Type B pancreatic cell (in vitro differentiated cells): ENCODE data around the gene ERC2. TPM values are rescaled to one million over a fixed set of nuclear protein-coding genes. Genes with fewer than 3 reads are reported as not detected.

Source experiments
- DNase-seq: peaks from one replicate; pipeline ENCODE4 v3.0.0; 2021; ENCODE audit warnings: mixed read lengths; ENCODE audit not compliant: unreplicated experiment; ENCODE audit errors: extremely low spot score
- H3K27ac Mint-ChIP-seq: 2 replicates; pipeline ENCODE4 v1.8.0; 2021; ENCODE audit warnings: mild to moderate bottlenecking, mixed read lengths
- H3K27me3 Mint-ChIP-seq: 2 replicates; pipeline ENCODE4 v1.8.0; 2021; ENCODE audit warnings: mixed read lengths
- H3K36me3 Mint-ChIP-seq: 2 replicates; pipeline ENCODE4 v1.8.0; 2021; ENCODE audit warnings: mixed read lengths
- H3K4me1 Mint-ChIP-seq: one replicate; pipeline ENCODE4 v1.8.0; 2021; ENCODE audit warnings: mixed read lengths; ENCODE audit not compliant: unreplicated experiment
- H3K4me3 Mint-ChIP-seq: 2 replicates; pipeline ENCODE4 v1.8.0; 2021; ENCODE audit warnings: mild to moderate bottlenecking, mixed read lengths
- H3K9me3 Mint-ChIP-seq: 2 replicates; pipeline ENCODE4 v1.8.0; 2021; ENCODE audit warnings: mixed read lengths
- total RNA-seq: library from RNA; stranded (reverse); gene quantifications from 2 replicates; pipeline ENCODE4 v1.2.1, GENCODE V29; 2021; ENCODE audit warnings: low replicate concordance
- TF ChIP-seq, protein P1 (sequence below): fragments of 200-600 bp; sonication (generic); conservative IDR thresholded peaks from 2 replicates; pipeline ENCODE4 v1.5.0; 2021; ENCODE audit warnings: antibody characterized with exemption, mild to moderate bottlenecking

ERC2 gene
- total RNA-seq, 1 donor from 2014 or later: 6.1 TPM

DNA sequence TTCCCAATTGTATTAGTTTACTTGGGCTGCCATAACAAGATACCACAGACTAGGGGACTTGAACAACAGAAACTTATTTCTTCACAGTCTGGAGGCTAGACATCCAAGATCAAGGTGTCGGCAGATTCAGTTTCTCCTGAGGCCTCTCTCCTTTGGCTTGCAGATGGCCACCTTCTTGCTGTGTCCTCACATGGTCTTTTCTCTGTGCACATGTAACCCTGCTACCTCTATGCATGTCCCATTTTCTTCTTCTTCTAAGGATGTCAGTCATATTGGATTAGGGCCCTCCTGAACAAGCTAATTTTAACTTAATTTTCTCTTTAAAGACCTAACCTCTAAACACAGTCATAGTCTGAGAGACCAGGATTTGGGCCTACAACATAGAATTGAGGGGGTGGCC, 644.4 kb downstream of the ERC2 start:
- H3K27me3 Mint-ChIP-seq: peaks cover 15% of the 10 kb centered on the region
- no peak overlapping the region for H3K4me3 Mint-ChIP-seq
- no peaks in the 10 kb centered on the region for H3K36me3 Mint-ChIP-seq
- TF ChIP-seq, protein P1, sequence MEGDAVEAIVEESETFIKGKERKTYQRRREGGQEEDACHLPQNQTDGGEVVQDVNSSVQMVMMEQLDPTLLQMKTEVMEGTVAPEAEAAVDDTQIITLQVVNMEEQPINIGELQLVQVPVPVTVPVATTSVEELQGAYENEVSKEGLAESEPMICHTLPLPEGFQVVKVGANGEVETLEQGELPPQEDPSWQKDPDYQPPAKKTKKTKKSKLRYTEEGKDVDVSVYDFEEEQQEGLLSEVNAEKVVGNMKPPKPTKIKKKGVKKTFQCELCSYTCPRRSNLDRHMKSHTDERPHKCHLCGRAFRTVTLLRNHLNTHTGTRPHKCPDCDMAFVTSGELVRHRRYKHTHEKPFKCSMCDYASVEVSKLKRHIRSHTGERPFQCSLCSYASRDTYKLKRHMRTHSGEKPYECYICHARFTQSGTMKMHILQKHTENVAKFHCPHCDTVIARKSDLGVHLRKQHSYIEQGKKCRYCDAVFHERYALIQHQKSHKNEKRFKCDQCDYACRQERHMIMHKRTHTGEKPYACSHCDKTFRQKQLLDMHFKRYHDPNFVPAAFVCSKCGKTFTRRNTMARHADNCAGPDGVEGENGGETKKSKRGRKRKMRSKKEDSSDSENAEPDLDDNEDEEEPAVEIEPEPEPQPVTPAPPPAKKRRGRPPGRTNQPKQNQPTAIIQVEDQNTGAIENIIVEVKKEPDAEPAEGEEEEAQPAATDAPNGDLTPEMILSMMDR: no peak
- DNase-seq: no peak
- no peaks in the 10 kb centered on the region for H3K4me1 Mint-ChIP-seq
- H3K27ac Mint-ChIP-seq: no peak overlapping the region
- no peaks in the 10 kb centered on the region for H3K9me3 Mint-ChIP-seq

DNA sequence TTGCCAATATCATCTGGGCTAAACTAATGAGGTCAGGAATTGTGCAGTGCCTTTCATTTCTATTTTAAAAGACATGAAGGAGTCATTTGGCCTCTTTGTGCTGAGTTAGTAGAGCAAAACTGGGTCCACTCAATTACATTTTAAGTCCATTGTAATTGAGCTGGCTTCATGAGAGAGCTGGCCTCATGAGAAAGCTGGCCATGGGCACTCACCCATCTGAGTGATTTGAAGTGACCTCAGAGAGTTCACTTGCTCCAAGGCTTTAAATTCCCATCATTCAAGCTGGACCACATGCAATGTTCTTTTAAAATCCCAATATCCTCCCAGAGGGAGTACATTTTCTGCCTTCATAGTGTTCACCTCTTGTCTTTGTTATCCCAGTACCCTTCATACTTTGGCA, 645.3 kb downstream of the ERC2 start:
- no peak for DNase-seq
- Mint-ChIP-seq H3K9me3 (no peaks in the 10 kb centered on the region), H3K36me3 (no peaks in the 10 kb centered on the region), H3K27me3 (peaks cover 17% of the 10 kb centered on the region), H3K4me3 (no peak overlapping the region), H3K4me1 (no peaks in the 10 kb centered on the region), H3K27ac (no peak overlapping the region)
- TF ChIP-seq, protein P1: no peak

DNA sequence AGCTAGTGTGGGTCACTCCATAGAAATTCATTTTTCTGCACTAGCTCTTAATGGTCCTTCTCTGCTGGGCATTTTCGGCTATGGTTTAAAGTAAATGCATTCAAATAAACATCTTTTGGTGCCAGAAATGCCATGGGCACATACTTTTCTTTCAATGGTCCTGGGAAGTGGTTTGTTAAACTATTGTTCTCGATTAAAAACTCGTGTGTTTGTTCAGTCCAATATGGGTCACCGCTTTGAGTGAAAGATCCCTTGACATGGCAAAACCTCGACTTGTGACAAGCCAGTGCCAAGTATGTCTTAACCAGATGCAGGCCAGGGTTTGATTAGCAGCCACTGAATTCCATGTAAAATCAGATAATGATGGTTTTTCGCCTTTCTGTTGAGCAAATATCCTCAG, 649.3 kb downstream of the ERC2 start:
- no peak overlapping the region for H3K27ac Mint-ChIP-seq
- no peaks in the 10 kb centered on the region for H3K9me3 Mint-ChIP-seq
- TF ChIP-seq, protein P1: no peak
- no peaks in the 10 kb centered on the region for H3K4me1 Mint-ChIP-seq
- H3K27me3 Mint-ChIP-seq: peaks cover 14% of the 10 kb centered on the region
- no peaks in the 10 kb centered on the region for H3K36me3 Mint-ChIP-seq
- no peak overlapping the region for H3K4me3 Mint-ChIP-seq
- DNase-seq: no peak

DNA sequence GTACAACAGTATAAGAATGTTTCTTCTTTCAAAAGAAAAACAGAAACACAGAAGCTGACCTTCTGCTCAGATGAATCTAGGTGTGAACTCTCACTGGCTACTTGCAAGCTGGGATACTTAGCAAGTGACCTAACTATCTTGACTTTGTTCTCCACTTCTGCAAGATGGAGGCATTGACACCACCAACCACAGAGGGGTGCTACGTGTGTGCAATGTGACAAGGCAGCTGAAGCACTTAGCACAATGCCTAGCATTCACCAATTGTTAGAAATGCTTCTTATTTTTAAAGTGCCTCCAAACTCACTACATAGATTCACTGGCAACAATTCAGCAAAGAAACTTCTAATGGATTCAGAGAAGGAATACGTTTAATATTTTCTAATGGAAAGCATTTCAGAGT, 649.8 kb downstream of the ERC2 start:
- H3K27me3 Mint-ChIP-seq: peaks cover 14% of the 10 kb centered on the region

DNA sequence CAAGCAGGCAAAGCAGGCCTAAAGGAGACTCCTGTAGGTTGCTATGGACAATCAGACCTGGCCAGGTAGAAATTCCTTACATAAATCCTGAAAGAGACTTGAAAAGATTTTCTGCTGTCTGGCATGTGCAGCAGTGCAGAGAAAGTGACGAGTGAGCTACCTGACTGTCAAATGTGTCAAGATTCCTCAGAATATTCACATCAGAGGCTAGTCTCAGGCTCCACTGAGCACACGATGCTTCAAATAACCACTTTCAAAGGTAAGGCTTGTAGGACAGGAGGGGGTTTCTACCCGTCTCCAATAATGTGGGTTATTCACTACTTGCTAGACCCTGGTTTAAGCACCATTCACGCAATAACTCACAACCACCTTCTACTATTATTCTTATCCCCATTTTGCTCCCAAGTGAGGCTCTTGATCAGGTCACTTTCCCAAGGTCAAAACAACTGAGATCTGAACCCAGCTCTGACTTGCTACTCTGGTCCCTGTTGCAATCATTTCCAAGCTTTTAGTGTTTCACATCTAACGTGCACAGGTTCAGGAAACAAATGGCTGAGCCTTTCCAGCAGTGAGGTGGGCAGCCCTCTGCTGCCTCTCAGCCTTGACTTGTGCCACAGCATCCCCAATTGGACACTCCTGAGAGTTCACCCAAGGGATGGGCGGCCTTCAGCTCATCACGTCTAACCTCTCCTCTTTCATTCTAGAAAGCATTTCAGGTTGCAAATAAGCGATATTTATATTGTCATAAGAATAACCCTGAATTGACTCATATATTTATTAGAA, 651.3 kb downstream of the ERC2 start:
- TF ChIP-seq, protein P1: no peak
- no peak for DNase-seq
- Mint-ChIP-seq H3K9me3 (no peaks in the 10 kb centered on the region), H3K27ac (no peak overlapping the region), H3K4me1 (peaks cover 6% of the 10 kb centered on the region), H3K36me3 (no peaks in the 10 kb centered on the region), H3K27me3 (peaks cover 14% of the 10 kb centered on the region), H3K4me3 (no peak overlapping the region)

More for the DNA sequence above, 649.8 kb downstream of the ERC2 start:
- Mint-ChIP-seq H3K9me3 (no peaks in the 10 kb centered on the region), H3K36me3 (no peaks in the 10 kb centered on the region), H3K4me1 (no peaks in the 10 kb centered on the region), H3K27ac (no peak overlapping the region), H3K4me3 (no peak overlapping the region)
- no peak for DNase-seq
- TF ChIP-seq, protein P1: no peak
